HG02884 (cell line): ENCODE results near the gene TK1.

Source experiments
- ATAC-seq: cut with Tn5 transposase; IDR thresholded peaks from one replicate; pipeline ENCODE4 v1.9.1; 2021; ENCODE audit warnings: mild to moderate bottlenecking, moderate library complexity; ENCODE audit not compliant: unreplicated experiment

The TK1 gene

GRCh38 chr17:78135858-78136500, 50.9 kb downstream of the TK1 start:
- no peak for ATAC-seq

GRCh38 chr17:78134899-78135385, 51.9 kb downstream of the TK1 start:
- no peak for ATAC-seq

- ATAC-seq = no peak
Observed at GRCh38 chr17:78133971-78134898, 52.6 kb downstream of the TK1 start.

- ATAC-seq = no peak
Observed at GRCh38 chr17:78133179-78133951, 53.5 kb downstream of the TK1 start.

- ATAC-seq = no peak
Observed at GRCh38 chr17:78132767-78133178, 54.1 kb downstream of the TK1 start.

- no peak for ATAC-seq
Observed at GRCh38 chr17:78132084-78132676, 54.7 kb downstream of the TK1 start.

GRCh38 chr17:78131172-78132083, 55.4 kb downstream of the TK1 start:
- ATAC-seq = no peak

- ATAC-seq = no peak
Observed at GRCh38 chr17:78130437-78131101, 56.3 kb downstream of the TK1 start, which contains the start of gene TMC8. Gene TMC8, plus strand, starts transcription at chr17:78130771. Its CDS starts 818 bp downstream, at chr17:78131589.

GRCh38 chr17:78130090-78130436, 56.8 kb downstream of the TK1 start:
- no peak for ATAC-seq

GRCh38 chr17:78129351-78130089, 57.3 kb downstream of the TK1 start:
- ATAC-seq = no peak

- ATAC-seq = no peak
Observed at GRCh38 chr17:78128551-78129350, 58.1 kb downstream of the TK1 start, which contains the start of gene TMC6. Gene TMC6, minus strand, starts transcription at chr17:78128755. Its CDS starts 1,923 bp downstream, at chr17:78126832.

- ATAC-seq = no peak
Observed at GRCh38 chr17:78127888-78128550, 58.8 kb downstream of the TK1 start.

GRCh38 chr17:78127239-78127887, 59.5 kb downstream of the TK1 start:
- ATAC-seq = no peak

- no peak for ATAC-seq
Observed at GRCh38 chr17:78126895-78127238, 60.0 kb downstream of the TK1 start.

- no peak for ATAC-seq
Observed at GRCh38 chr17:78125976-78126894, 60.6 kb downstream of the TK1 start.
